ENCODE measurements around the gene GMDS. TPM values are rescaled to one million over a fixed set of nuclear protein-coding genes. Genes with fewer than 3 reads are reported as not detected.

GMDS gene
- total and polyA plus RNA-seq, 4 donors, result 7.3 to 28.3 (median 16.1) TPM

DNA sequence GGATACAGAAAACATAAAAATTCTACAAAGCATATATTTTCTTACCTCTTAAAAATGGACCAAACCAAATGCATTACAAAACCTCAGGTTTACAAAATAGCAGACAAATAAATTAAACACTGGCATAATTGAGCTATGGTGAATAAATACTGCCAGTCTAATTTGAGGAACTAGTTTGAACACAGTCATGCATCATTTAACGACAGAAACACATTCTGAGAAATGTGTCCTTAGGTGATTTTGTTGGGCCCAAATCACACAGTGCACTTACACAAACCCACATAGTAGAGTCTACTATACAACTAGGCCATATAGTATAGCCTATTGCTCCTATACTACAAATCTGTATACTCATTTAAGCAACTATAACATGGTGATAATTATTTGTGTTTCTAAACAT lies 420.1 kb downstream of the GMDS start:
- H3K4me1 ChIP-seq (ENCODE audit: control insufficient read depth in 5 of 5, insufficient read depth in 5 of 5, low read length in 5 of 5), result peaks cover 0 to 25% (median 0%) of the 10 kb centered on the region in 5 donors
- H3K36me3 ChIP-seq (ENCODE audit: control insufficient read depth in 4 of 4, insufficient read depth in 4 of 4, low read length in 4 of 4), result no peaks in the 10 kb centered on the region
- peaks cover 0 to 10% (median 5%) of the 10 kb centered on the region in 4 donors for H3K9me3 ChIP-seq (ENCODE audit: control insufficient read depth in 4 of 4, insufficient read depth in 3 of 4, low read length in 3 of 4)
- ATAC-seq (ENCODE audit: insufficient read depth, low FRiP score) (no peak), DNase-seq (no peak)
- no peak overlapping the region for H3K27ac ChIP-seq (ENCODE audit: low read depth in 1 of 2, low read length in 1 of 2)
- H3K9ac ChIP-seq (ENCODE audit: insufficient read depth in 1 of 2, low read length in 2 of 2), result no peak overlapping the region
- no peak overlapping the region for H3K4me3 ChIP-seq
- TF ChIP-seq, protein P1, sequence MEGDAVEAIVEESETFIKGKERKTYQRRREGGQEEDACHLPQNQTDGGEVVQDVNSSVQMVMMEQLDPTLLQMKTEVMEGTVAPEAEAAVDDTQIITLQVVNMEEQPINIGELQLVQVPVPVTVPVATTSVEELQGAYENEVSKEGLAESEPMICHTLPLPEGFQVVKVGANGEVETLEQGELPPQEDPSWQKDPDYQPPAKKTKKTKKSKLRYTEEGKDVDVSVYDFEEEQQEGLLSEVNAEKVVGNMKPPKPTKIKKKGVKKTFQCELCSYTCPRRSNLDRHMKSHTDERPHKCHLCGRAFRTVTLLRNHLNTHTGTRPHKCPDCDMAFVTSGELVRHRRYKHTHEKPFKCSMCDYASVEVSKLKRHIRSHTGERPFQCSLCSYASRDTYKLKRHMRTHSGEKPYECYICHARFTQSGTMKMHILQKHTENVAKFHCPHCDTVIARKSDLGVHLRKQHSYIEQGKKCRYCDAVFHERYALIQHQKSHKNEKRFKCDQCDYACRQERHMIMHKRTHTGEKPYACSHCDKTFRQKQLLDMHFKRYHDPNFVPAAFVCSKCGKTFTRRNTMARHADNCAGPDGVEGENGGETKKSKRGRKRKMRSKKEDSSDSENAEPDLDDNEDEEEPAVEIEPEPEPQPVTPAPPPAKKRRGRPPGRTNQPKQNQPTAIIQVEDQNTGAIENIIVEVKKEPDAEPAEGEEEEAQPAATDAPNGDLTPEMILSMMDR (IDR thresholded peaks at IDR 0.05; ENCODE audit: control extremely low read depth, extremely low read depth), result no peak
- H3K27me3 ChIP-seq (ENCODE audit: control insufficient read depth in 3 of 3, insufficient read depth in 3 of 3, low read length in 2 of 3), result no peaks in the 10 kb centered on the region
- WGBS, 2 donors, result 44 to 79% methylated on average over 1 of the region's 1 CpG

DNA sequence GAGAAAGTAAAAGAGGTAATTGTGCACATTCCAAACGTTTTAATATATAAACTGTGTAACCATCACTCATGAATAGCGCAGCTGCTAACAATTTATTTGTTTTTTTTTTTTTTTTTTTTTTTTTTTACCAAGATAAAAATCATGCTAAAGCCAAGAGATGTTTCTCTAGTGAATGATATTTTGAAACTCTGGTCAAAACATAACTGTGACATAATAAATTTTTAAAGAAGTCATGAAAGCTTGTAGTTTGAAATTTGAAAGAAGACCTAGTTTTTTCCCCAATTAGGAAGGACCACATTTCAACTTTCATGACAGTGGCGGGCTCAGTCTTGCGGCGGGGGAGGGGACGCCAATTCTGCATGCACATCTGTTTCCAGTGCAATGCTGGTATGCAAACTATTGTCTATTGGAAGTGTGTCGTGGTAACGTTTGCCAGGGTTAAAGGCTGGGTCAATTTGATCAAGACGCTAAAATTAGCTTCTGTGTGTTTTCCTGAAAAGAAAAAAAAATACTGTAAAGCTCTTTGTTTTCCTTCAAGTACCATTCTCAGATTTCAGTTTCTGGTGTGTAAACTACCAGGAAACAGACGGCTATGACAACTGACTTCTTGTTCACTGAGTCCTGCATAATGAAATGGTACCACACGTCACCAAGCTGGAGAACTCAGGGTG lies 423.8 kb downstream of the GMDS start:
- DNase-seq (peak; percentile 40 to 62 (median 56)), ATAC-seq (ENCODE audit: insufficient read depth, low FRiP score) (no peak)
- Histone ChIP-seq H3K4me3 (no peak overlapping the region), H3K27me3 (ENCODE audit: control insufficient read depth in 3 of 3, insufficient read depth in 3 of 3, low read length in 2 of 3) (no peaks in the 10 kb centered on the region), H3K27ac (ENCODE audit: low read depth in 1 of 2, low read length in 1 of 2) (no peak overlapping the region), H3K9ac (ENCODE audit: insufficient read depth in 1 of 2, low read length in 2 of 2) (no peak overlapping the region), H3K36me3 (ENCODE audit: control insufficient read depth in 4 of 4, insufficient read depth in 4 of 4, low read length in 4 of 4) (no peaks in the 10 kb centered on the region), H3K9me3 (ENCODE audit: control insufficient read depth in 4 of 4, insufficient read depth in 3 of 4, low read length in 3 of 4) (no peaks in the 10 kb centered on the region), H3K4me1 (ENCODE audit: control insufficient read depth in 5 of 5, insufficient read depth in 5 of 5, low read length in 5 of 5) (peaks cover 0 to 30% (median 0%) of the 10 kb centered on the region in 5 donors)
- 37 to 63% methylated on average over 11 of the region's 11 CpGs for WGBS, 2 donors
- TF ChIP-seq, protein P1 (IDR thresholded peaks at IDR 0.05; ENCODE audit: control extremely low read depth, extremely low read depth), result no peak

DNA sequence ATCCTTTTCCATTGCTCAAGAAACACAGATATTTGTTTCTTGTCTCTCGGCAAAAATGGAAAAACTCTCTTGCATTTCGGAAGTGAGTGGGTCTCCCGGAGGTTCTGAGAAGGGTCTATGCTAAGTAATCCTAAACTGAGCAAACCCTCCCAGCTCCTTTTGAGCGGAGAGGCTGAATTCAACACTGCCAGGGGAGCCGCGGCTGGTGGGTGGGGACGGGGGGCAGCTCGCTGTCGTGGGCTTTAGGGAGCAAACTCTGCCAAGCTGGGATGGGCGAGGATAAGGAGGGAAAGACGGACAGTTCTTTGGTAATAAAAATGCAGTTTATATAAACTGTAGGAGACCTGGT lies 424.3 kb downstream of the GMDS start:
- WGBS, 2 donors, result 70 to 85% methylated on average over 11 of the region's 11 CpGs
- Histone ChIP-seq H3K4me3 (no peak overlapping the region), H3K9ac (ENCODE audit: insufficient read depth in 1 of 2, low read length in 2 of 2) (no peak overlapping the region), H3K9me3 (ENCODE audit: control insufficient read depth in 4 of 4, insufficient read depth in 3 of 4, low read length in 3 of 4) (no peaks in the 10 kb centered on the region), H3K36me3 (ENCODE audit: control insufficient read depth in 4 of 4, insufficient read depth in 4 of 4, low read length in 4 of 4) (no peaks in the 10 kb centered on the region), H3K27ac (ENCODE audit: low read depth in 1 of 2, low read length in 1 of 2) (no peak overlapping the region), H3K27me3 (ENCODE audit: control insufficient read depth in 3 of 3, insufficient read depth in 3 of 3, low read length in 2 of 3) (no peaks in the 10 kb centered on the region), H3K4me1 (ENCODE audit: control insufficient read depth in 5 of 5, insufficient read depth in 5 of 5, low read length in 5 of 5) (peaks cover 0 to 30% (median 0%) of the 10 kb centered on the region in 5 donors)
- TF ChIP-seq, protein P1 (IDR thresholded peaks at IDR 0.05; ENCODE audit: control extremely low read depth, extremely low read depth), result no peak
- DNase-seq (peak in 1 of 3 donors; percentile 27), ATAC-seq (ENCODE audit: insufficient read depth, low FRiP score) (no peak)

DNA sequence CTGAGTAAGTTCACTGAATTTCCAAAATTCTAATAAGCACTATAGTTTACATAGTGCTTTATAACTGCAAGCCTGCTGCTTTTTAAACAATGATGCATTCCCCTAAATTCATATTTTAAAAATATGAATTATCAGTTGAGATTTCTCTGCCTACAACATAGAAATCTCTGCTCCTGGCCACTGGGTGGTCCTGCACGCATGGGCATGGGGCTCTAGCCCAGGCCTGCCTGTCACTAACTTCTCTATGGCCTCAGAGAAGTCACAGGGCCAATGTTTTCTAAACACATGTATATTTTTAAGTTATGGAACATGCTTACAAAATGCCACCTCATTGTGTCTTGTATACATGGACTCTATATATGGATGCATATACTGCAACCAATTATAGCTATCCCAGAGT lies 424.7 kb downstream of the GMDS start:
- Histone ChIP-seq H3K27ac (ENCODE audit: low read depth in 1 of 2, low read length in 1 of 2) (no peak overlapping the region), H3K9ac (ENCODE audit: insufficient read depth in 1 of 2, low read length in 2 of 2) (no peak overlapping the region), H3K9me3 (ENCODE audit: control insufficient read depth in 4 of 4, insufficient read depth in 3 of 4, low read length in 3 of 4) (no peaks in the 10 kb centered on the region), H3K4me1 (ENCODE audit: control insufficient read depth in 5 of 5, insufficient read depth in 5 of 5, low read length in 5 of 5) (peaks cover 0 to 30% (median 0%) of the 10 kb centered on the region in 5 donors), H3K4me3 (no peak overlapping the region), H3K36me3 (ENCODE audit: control insufficient read depth in 4 of 4, insufficient read depth in 4 of 4, low read length in 4 of 4) (no peaks in the 10 kb centered on the region), H3K27me3 (ENCODE audit: control insufficient read depth in 3 of 3, insufficient read depth in 3 of 3, low read length in 2 of 3) (no peaks in the 10 kb centered on the region)
- TF ChIP-seq, protein P1 (IDR thresholded peaks at IDR 0.05; ENCODE audit: control extremely low read depth, extremely low read depth), result no peak
- DNase-seq (peak in 1 of 3 donors; percentile 35), ATAC-seq (ENCODE audit: insufficient read depth, low FRiP score) (no peak)
- 90 to 97% methylated on average over 1 of the region's 1 CpG for WGBS, 2 donors

All from lung (tissue), 12 donors.